ENCODE data around the gene TEX13B.

GRCh38 chrX:107970073-107970472, 12.1 kb downstream of the TEX13B start:
- no peak for TF ChIP-seq REST (IDR thresholded peaks at IDR 0.05; ENCODE audit: insufficient read depth in 1 of 2, low read depth in 2 of 2, low read length in 2 of 2)
- TF ChIP-seq POLR2AphosphoS5 (IDR thresholded peaks at IDR 0.05; ENCODE audit: low read depth, low read length) = no peak
